Measurements from ENCODE around the gene TNFRSF18. TPM values are rescaled to one million over a fixed set of nuclear protein-coding genes. Genes with fewer than 3 reads are reported as not detected.

Gene TNFRSF18
- total and polyA plus RNA-seq, 10 of the 15 experiments (the other 5 are each of a cell fraction or from before 2014, with no cell fraction given) = 0.18 to 7.5 (median 1.5) TPM; not detected in 1

DNA sequence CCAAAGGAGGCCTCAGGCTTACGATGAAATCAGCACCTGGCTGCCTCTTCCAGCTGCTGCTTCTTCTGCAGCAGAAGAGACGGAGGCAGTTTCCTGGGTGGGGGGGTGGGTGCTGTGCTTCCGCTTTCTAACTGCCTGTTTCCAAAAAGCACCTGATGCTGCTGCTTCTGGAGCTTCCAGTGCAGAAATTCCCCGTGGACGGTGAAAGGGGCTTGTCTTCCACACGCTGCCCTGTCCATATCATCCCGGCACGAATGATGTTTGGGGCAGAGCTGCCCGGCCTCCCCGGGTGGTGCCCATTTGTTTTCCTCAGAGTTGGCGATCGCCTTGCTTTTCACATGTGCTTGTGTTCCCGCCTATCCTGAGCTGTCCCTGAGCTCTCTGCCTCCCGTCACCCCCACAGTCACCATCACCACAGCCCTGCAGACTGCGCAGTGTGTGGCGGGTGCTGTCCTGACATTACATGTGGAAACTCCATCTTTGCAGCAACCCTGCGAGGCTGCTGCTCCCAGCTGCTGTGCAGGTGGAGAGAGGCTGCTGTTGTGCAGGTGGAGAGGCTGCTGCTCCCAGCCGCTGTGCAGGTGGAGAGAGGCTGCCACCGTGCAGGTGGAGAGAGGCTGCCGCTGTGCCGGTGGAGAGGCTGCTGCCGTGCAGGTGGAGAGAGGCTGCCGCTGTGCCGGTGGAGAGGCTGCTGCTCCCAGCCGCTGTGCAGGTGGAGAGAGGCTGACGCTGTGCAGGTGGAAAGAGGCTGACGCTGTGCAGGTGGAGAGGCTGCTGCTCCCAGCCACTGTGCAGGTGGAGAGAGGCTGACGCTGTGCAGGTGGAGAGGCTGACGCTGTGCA is 30.9 kb downstream of the TNFRSF18 start:
- no TSS peak for BruUV-seq (replicated peaks)
- ATAC-seq = no peak

More for the DNA sequence above, 30.9 kb downstream of the TNFRSF18 start:
- Histone ChIP-seq H3K27ac (ENCODE audit: control insufficient read depth, insufficient read depth) (no peak overlapping the region), H3K4me3 (no peak overlapping the region), H3K36me3 (ENCODE audit: control insufficient read depth in 2 of 2, insufficient read depth in 2 of 2, low read length in 1 of 2) (no peaks in the 10 kb centered on the region), H3K79me2 (ENCODE audit: control insufficient read depth, insufficient read depth, low read length) (no peaks in the 10 kb centered on the region), H2AFZ (ENCODE audit: control insufficient read depth, low read depth, low read length) (no peak overlapping the region), H3K9ac (ENCODE audit: control insufficient read depth, insufficient read depth, low read length) (no peak overlapping the region), H3K27me3 (replicated peaks in 1 of 2; ENCODE audit: control insufficient read depth in 2 of 2, insufficient read depth in 2 of 2, low read length in 1 of 2) (no peaks in the 10 kb centered on the region; a peak in 2 of 4 replicates), H4K20me1 (ENCODE audit: control insufficient read depth, insufficient read depth) (no peaks in the 10 kb centered on the region), H3K4me1 (ENCODE audit: control insufficient read depth, insufficient read depth, low read length) (peaks cover 16% of the 10 kb centered on the region), H3K9me3 (replicated peaks; ENCODE audit: control insufficient read depth, insufficient read depth, low read length) (no peaks in the 10 kb centered on the region; the same call in 2 of the 3 replicates), H3K4me2 (ENCODE audit: control insufficient read depth, insufficient read depth) (no peak overlapping the region)
- TF ChIP-seq YY1 (IDR thresholded peaks at IDR 0.05; ENCODE audit: low read depth, low read length) (no peak), NFIC (IDR thresholded peaks at IDR 0.05; ENCODE audit: low read depth, low read length) (no peak), SP1 (IDR thresholded peaks at IDR 0.05; ENCODE audit: low read depth, low read length) (no peak), NFYA (IDR thresholded peaks at IDR 0.05; ENCODE audit: borderline replicate concordance, low read depth, low read length) (no peak), IKZF2 (IDR thresholded peaks at IDR 0.05) (no peak), BRCA1 (IDR thresholded peaks at IDR 0.05; ENCODE audit: low read depth, low read length) (no peak), MTA3 (IDR thresholded peaks at IDR 0.05; ENCODE audit: borderline replicate concordance, low read length) (no peak), MEF2B (IDR thresholded peaks at IDR 0.05; ENCODE audit: partially characterized antibody, poor library complexity, severe bottlenecking) (no peak)
- TF ChIP-seq, protein P1, sequence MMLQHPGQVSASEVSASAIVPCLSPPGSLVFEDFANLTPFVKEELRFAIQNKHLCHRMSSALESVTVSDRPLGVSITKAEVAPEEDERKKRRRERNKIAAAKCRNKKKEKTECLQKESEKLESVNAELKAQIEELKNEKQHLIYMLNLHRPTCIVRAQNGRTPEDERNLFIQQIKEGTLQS (IDR thresholded peaks at IDR 0.05; ENCODE audit: borderline replicate concordance, extremely low read depth, low read depth, low read length) = no peak
- TF ChIP-seq, protein P2, sequence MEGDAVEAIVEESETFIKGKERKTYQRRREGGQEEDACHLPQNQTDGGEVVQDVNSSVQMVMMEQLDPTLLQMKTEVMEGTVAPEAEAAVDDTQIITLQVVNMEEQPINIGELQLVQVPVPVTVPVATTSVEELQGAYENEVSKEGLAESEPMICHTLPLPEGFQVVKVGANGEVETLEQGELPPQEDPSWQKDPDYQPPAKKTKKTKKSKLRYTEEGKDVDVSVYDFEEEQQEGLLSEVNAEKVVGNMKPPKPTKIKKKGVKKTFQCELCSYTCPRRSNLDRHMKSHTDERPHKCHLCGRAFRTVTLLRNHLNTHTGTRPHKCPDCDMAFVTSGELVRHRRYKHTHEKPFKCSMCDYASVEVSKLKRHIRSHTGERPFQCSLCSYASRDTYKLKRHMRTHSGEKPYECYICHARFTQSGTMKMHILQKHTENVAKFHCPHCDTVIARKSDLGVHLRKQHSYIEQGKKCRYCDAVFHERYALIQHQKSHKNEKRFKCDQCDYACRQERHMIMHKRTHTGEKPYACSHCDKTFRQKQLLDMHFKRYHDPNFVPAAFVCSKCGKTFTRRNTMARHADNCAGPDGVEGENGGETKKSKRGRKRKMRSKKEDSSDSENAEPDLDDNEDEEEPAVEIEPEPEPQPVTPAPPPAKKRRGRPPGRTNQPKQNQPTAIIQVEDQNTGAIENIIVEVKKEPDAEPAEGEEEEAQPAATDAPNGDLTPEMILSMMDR (IDR thresholded peaks at IDR 0.05 in 2 of 3, conservative IDR thresholded peaks at IDR 0.05 in 1 of 3; ENCODE audit: control insufficient read depth in 2 of 3, extremely low read depth in 1 of 3, insufficient read depth in 1 of 3, low read depth in 3 of 3, low read length in 3 of 3) = no peak
- TF ChIP-seq, protein P3, sequence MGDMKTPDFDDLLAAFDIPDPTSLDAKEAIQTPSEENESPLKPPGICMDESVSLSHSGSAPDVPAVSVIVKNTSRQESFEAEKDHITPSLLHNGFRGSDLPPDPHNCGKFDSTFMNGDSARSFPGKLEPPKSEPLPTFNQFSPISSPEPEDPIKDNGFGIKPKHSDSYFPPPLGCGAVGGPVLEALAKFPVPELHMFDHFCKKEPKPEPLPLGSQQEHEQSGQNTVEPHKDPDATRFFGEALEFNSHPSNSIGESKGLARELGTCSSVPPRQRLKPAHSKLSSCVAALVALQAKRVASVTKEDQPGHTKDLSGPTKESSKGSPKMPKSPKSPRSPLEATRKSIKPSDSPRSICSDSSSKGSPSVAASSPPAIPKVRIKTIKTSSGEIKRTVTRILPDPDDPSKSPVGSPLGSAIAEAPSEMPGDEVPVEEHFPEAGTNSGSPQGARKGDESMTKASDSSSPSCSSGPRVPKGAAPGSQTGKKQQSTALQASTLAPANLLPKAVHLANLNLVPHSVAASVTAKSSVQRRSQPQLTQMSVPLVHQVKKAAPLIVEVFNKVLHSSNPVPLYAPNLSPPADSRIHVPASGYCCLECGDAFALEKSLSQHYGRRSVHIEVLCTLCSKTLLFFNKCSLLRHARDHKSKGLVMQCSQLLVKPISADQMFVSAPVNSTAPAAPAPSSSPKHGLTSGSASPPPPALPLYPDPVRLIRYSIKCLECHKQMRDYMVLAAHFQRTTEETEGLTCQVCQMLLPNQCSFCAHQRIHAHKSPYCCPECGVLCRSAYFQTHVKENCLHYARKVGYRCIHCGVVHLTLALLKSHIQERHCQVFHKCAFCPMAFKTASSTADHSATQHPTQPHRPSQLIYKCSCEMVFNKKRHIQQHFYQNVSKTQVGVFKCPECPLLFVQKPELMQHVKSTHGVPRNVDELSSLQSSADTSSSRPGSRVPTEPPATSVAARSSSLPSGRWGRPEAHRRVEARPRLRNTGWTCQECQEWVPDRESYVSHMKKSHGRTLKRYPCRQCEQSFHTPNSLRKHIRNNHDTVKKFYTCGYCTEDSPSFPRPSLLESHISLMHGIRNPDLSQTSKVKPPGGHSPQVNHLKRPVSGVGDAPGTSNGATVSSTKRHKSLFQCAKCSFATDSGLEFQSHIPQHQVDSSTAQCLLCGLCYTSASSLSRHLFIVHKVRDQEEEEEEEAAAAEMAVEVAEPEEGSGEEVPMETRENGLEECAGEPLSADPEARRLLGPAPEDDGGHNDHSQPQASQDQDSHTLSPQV (IDR thresholded peaks at IDR 0.05) = no peak
- TF ChIP-seq, protein P4, sequence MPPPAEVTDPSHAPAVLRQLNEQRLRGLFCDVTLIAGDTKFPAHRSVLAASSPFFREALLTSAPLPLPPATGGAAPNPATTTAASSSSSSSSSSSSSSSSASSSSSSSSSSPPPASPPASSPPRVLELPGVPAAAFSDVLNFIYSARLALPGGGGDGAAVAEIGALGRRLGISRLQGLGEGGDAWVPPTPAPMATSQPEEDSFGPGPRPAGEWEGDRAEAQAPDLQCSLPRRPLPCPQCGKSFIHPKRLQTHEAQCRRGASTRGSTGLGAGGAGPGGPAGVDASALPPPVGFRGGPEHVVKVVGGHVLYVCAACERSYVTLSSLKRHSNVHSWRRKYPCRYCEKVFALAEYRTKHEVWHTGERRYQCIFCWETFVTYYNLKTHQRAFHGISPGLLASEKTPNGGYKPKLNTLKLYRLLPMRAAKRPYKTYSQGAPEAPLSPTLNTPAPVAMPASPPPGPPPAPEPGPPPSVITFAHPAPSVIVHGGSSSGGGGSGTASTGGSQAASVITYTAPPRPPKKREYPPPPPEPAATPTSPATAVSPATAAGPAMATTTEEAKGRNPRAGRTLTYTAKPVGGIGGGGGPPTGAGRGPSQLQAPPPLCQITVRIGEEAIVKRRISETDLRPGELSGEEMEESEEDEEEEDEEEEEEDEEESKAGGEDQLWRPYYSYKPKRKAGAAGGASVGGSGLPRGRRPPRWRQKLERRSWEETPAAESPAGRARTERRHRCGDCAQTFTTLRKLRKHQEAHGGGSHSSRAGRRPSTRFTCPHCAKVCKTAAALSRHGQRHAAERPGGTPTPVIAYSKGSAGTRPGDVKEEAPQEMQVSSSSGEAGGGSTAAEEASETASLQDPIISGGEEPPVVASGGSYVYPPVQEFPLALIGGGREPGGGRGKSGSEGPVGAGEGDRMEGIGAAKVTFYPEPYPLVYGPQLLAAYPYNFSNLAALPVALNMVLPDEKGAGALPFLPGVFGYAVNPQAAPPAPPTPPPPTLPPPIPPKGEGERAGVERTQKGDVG (CRISPR knock-in tag; IDR thresholded peaks at IDR 0.05) = no peak
- RAD21 ChIA-PET (ENCODE audit: unreplicated experiment) = interaction anchor here (1.4 kb wide), 1 partner anchor 53 kb away, joined by 4 read pairs; no protein-coding TSS in a partner anchor
- intact Hi-C loops (cut with micrococcal nuclease; ENCODE audit: unreplicated experiment) (no loop called here), in situ Hi-C loops (cut with MboI) (no loop called here)
- SMC1A ChIA-PET (ENCODE audit: uncharacterized antibody, unreplicated experiment) = no interaction called here
- DNase-seq (ENCODE audit: low read depth, low spot score) (no peak), FAIRE-seq (no peak)
- POLR2A ChIA-PET = no interaction called here
- CTCF ChIA-PET = no interaction called here
- 55% methylated on average over 27 of the region's 29 CpGs for WGBS (ENCODE audit: insufficient coverage, insufficient replicate concordance, low lambda C conversion rate, missing lambda C conversion rate)
